HG02763 (cell line): ENCODE results near the gene EXOSC2.

ENCODE experiments used
- ATAC-seq: cut with Tn5 transposase; IDR thresholded peaks from one replicate; pipeline ENCODE4 v1.9.1; 2021; ENCODE audit warnings: mild to moderate bottlenecking, moderate library complexity; ENCODE audit not compliant: unreplicated experiment

The EXOSC2 gene

DNA sequence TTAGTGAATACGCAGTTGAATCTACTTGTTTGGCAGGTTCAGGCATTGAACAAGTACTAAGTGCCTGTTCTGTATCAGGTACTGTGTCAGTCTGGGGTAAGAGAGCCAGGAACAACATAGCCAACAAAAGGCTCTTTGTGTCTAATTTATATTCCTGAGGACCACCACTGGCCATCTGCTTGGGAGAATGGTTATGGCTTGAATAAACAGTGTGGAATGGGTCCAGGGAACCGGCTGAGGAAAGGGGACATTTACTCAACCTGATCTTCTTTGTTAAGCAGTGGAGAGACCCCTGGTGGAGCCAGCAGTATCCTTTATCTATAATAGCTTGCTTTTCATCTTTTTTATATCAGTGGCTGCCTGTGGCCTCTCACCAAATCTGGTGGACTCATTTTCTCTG lies 38.6 kb downstream of the EXOSC2 start:
- ATAC-seq = no peak

DNA sequence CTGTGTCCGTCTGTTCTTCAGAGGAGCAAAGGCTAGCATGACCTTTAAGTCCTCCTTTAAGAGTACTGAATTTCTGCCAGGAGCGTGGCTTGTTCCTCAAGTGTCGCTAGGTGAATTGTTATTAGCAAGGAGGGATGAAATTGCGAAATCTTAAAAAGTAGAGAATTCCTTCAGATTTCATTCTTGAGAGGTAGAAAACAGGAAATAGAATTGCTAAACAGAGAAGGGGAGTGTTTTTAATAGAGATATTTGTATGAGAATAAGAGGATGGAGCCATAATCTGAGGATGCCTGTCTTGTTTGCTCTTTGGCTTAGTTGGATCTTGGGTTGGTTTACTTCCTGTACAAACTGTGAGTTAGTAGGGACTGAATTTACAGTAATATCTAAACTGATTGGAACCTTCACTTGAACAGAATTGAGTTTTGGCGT lies 39.2 kb downstream of the EXOSC2 start:
- no peak for ATAC-seq

DNA sequence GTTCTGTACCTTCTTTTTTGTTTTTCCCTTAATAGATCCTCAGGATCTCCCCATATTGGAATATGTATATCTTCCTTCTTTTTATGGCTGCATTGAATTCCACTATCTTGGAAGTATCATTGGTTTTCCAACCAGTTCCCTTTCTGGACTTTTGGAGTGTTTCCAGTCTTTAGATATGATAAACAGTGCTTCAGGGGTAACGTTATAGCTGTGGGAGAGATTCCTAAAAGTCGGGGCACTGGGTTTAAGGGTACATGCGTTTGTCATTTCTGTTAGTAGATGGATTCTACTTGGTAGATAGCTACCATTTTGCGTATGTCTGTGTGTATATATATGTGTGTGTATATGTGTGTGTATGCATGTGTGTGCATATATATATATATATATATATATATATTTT lies 42.0 kb downstream of the EXOSC2 start:
- ATAC-seq = no peak

DNA sequence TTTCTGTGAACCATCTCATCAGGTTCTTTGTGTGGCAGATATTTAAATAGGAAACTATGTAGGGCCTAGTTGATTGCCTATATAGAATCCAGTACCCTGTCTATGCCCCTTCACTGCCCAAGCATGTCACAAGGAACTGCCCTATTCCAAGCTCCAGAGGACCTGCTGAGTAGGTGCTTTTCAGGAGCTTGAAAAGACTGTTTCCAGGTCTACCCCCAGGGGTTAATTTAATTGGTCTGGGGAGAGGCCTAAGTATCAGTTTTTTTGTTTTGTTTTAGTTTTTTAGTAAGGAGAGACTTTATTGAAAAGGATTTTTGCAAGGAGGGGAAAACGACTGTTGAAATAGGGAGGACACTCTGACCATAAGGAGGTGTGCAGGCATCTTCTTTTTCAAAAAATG lies 43.3 kb downstream of the EXOSC2 start:
- ATAC-seq = no peak

DNA sequence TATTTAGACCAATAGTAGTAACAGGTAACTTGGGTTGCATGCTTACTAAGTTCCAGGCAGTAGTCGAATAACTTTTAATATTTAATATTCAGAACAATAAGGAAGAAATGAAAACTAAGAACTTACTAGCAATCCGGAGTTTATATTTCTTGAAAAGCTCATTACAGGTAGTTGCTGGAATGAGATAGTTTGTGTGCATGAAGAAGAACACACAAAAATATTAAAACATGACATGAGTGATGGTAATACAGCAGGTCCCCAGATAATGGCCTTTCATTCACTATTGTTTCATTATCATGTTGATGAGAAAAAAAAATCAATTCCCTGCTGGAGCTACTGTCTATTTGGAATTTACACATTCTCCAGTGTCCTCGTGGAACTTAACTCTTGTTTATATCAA lies 44.7 kb downstream of the EXOSC2 start:
- no peak for ATAC-seq

DNA sequence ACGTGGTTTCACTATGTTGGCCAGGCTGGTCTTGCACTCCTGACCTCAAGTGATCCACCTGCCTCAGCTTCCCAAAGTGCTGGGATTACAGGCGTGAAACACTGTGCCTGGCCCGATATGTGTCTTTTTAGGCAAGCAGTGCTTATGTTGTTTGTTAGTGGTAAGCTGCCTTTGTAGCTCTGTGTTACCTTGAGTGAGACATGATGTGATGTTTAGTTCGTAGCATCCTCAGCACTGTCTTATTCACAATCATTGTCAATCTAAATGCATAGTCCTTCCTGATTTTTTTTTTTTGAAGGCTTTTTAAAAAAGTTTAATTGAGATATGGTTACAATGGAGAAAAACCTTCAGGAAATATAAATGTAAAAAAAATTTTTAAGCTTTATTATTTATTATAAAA lies 45.5 kb downstream of the EXOSC2 start:
- ATAC-seq = no peak

DNA sequence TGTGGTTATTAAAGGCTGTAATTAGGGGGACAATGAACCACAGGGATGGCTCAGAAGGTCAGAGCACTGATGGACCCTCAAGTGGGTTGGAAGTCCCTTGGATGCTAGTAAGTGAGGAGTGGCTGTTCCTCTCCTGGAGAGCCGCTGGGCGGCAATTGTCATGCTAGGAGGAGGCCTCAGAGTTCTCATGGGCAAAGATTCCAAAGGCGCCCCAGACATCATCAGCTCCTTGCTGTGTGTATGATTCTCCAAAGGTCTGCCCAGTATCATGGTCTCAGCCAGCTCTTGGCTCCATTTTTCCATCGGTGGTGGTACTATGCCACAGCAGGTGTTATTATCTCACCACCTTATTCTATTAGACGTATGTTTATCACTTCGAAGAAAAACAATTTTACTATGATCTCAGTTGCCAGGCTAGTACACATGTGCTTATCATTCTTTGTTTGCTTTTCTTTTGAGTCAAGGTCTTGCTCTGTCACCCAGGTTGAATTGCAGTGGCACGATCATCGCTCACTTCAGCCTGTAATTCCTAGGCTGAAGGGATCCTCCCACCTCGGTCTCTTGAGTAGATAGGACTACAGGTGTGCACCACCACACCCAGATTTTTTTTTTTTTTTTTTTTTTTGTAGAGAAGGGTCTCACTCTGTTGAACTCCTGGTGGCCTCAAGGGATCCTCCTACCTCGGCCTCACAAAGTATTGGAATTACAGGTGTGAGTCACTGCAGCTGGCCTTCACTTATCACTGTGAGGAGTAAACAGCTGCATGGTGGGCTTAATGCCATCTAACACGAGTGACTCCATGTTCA lies 46.8 kb downstream of the EXOSC2 start:
- no peak for ATAC-seq

DNA sequence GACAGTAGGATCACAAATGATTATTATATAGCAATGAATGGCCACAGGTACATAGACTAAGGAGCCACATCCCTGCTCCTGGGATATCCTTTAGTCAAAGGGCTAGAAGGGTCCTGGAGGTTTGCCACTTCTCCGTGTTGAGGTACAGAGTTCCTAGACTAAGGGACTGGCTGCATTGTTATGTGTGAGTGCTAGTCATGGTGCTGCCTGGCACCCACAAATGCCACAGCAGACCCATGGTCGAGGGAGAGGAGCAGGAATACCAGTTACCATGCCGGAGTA lies 47.4 kb downstream of the EXOSC2 start:
- ATAC-seq = no peak

DNA sequence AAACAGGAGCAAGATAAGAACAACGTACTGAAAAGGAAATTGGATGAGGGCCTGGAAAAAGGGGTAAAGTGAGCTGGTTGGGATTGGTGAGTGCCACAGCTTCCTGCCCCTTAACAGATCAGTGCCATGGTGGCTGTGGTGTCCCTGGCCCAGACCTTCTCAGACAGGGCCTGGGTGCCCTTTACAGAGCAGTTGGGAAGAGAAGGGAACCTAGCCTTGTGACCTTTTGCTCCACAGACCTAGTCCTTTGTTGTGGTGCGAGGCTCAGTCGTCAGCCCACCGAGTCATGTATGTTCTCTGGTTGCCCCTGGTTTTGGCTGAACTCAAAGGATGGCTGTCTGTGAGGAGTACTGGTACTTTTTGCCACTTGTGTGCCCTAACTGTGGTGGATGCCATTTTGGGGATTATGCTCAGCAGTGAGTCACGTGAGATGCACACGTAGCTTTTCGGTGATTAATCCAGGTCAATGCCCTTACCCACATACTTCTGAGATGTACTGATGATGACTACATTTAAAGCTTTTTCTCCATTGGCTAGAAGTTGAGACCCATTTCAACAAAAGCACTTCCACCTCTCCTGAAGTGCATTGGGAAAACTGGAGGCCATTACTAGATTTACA lies 48.4 kb downstream of the EXOSC2 start:
- no peak for ATAC-seq

DNA sequence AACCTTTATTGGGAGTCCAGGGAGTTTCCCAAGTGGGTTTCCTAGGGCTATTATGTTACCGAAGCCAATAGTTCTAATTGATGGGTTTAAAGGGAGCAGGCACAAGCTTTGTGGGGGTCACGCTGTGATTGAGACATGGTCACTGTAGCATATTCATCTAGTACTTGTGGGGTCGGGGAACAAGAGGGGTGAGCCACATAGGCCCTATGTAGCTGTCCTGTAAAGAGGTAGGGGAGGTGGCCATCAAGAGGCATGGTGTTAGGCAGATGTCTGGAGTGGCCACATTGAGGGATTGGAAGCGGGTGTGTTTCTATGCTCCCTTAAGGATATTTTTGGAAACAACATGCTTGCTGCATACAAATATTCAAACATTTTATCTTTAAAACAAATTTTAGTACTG lies 50.1 kb downstream of the EXOSC2 start:
- no peak for ATAC-seq

DNA sequence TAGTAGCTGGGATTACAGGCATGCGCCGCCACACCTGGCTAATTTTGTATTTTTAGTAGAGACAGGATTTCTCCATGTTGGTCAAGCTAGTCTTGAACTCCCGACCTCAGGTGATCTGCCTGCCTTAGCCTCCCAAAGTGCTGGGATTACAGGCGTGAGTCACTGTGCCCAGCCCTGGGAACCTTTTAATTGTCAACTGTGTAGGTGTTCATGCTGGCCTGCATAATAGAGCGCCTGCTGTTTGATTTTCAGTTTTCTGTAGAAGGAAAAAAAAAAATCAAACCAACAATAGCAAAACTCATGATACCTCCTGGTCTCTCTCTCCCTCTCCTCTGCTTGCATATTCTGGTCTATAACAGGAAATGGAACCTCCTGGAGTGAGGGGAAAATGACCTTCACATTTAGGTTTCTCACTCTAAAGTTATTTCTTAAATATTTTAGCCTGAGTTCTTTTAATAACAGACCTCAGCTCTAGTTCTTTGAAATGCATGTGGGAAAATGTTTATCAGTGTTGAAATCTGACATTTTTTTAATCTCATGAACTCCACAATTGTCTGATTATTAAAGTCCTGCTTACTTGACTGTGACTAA lies 51.7 kb downstream of the EXOSC2 start:
- ATAC-seq = no peak

DNA sequence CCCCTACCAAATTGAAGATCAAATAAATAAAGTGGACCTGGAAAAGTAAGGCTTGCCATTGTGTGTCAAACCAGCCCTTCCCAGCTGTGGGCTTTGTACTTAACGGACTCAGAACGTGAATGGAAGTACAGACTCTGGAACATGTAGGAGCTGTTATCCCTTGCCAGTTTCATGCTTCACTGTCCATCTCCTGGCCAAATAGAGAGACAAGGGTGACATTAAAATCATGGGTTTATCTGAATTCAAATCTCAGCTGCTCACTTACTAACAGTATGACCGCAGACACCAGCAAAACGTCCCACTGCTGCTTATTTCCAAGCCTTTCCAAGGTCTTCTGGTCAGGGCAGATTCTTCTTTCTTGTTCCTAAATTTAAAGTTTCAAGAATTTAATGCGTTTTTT lies 52.2 kb downstream of the EXOSC2 start:
- ATAC-seq = no peak

DNA sequence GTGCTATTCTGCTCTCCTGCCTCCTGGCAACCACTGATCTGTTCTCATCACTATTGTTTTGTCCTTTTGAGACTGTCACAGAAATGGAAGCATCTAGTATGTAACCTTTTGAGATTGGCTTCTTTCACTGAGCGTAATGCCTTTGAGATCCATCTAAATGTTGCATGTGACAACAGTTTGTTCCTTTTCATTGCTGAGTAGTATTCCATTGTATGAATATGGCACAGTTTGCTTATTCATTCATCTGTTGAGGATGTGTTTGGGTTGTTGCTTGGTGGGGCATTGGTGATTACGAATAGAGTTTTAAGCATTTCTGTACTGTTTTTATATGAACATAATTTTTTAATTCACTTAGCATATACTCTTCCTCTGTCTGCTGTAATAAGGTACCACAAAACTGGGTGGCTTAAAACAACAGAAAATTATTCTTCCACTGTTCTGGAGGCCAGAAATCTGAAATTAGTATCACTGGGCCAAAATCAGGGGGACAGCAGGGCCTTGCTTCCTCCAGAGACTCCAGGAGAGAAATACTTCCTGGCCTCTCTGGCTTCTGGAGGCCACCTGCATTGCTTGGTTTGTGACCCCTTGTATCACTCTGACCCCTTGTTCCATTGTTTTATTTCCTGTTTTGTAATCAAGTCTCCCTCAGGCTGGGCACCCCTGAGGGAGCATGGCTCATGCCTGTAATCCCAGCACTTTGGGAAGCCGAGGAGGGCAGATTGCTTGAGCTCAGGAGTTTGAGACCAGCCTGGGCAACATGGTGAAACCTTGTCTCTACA lies 53.0 kb downstream of the EXOSC2 start:
- no peak for ATAC-seq

DNA sequence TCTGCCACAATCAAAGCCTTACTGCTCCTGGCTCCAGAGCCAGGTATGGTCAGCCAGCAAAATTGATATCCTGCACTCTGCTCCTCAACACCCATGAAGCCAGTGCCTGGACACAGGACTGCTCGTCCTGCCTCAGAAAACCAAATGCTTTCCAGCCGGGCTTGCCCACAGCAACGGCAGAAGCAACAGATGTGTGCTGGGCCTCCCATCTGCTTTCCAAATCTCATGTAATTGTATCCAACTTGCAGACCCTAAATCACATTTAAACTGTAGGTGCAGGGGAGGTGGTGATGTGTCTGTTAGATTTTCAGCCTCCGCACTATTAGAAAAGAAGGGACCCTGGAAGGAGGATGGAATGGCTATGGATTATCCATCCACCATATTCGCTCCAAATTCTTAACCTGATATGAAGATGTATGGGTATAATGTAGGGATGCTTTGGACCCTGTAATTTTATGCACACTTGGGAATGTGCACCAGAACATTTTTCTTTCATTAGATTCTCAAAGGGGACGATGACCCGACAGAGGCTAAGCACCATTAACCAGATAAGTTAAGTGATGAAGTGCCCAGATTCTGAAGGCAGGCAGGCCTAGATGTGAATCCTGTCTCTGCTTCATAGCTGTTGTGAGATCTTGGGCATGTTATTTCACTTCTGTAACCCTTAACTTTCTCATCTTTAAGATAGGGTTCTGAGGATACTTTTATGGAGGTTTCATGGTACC lies 58.2 kb downstream of the EXOSC2 start:
- ATAC-seq = no peak
